Endothelial cell of umbilical vein (primary cell): ENCODE results near the gene TMEM252. TPM values are rescaled to one million over a fixed set of nuclear protein-coding genes. Genes with fewer than 3 reads are reported as not detected.

ENCODE experiments used
- BruUV-seq: library from RNA; stranded (reverse); fragments of 400-500 nt; replicated peaks from 2 replicates; lab custom pipeline; 2021; lab: Mats Ljungman, UMichigan
- CTCF ChIA-PET: fragments of 300-600, 350-600 bp; sonication (Branson Sonifier 250); formaldehyde crosslinking; loops from one replicate; lab custom pipeline; 2021; ENCODE audit warnings: antibody characterized with exemption, inconsistent platforms; lab: Charles Lee
- POLR2A ChIA-PET: fragments of 300-600, 350-600 bp; sonication (Branson Sonifier 250); formaldehyde crosslinking; loops from one replicate; lab custom pipeline; 2021; ENCODE audit warnings: antibody characterized with exemption, inconsistent platforms; lab: Charles Lee
- DNase-seq: peaks from one replicate; pipeline ENCODE4 v3.0.0-alpha.2; 2011; ENCODE audit warnings: low read depth, low spot score
- FAIRE-seq: peaks from 2 replicates; lab custom pipeline; 2011; peaks lifted over from hg19 to GRCh38; lab: Jason Lieb, UNC
- H2AFZ ChIP-seq: 2 replicates; pipeline ENCODE4 v1.6.0; 2012; ENCODE audit warnings: low read depth, low read length, control low read depth, inconsistent platforms
- H3K27ac ChIP-seq: 2 replicates; pipeline ENCODE4 v1.5.1; 2011; ENCODE audit warnings: low read depth, mild to moderate bottlenecking, control low read depth, low read length, moderate library complexity; ENCODE audit not compliant: insufficient read depth
- H3K27me3 ChIP-seq, 2 experiments: 2 replicates each; pipeline versions ENCODE4 v1.6.0 to v1.6.1; 2011; ENCODE audit warnings: low read length in 2 of 2, mixed read lengths in 1 of 2; ENCODE audit not compliant: control insufficient read depth in 2 of 2, insufficient read depth in 2 of 2
- H3K36me3 ChIP-seq, 2 experiments: 2 replicates in 1 of 2; 3 replicates in 1 of 2; pipeline ENCODE4 v1.5.1; 2011; ENCODE audit warnings: low read length in 2 of 2, mild to moderate bottlenecking in 1 of 2, moderate library complexity in 1 of 2; ENCODE audit not compliant: control insufficient read depth in 2 of 2, insufficient read depth in 2 of 2; ENCODE audit errors: extremely low read depth in 1 of 2
- H3K4me1 ChIP-seq: 3 replicates; pipeline ENCODE4 v1.5.1; 2011; ENCODE audit warnings: mild to moderate bottlenecking, low read length; ENCODE audit not compliant: control insufficient read depth, insufficient read depth; ENCODE audit errors: extremely low read depth
- H3K4me2 ChIP-seq: 2 replicates; pipeline ENCODE4 v1.6.1; 2011; ENCODE audit warnings: low read length, control low read depth, mixed read lengths; ENCODE audit not compliant: insufficient read depth
- H3K4me3 ChIP-seq, 3 experiments: fragments of 200-600 bp in 1 of 3; sonication (generic), shearing (Covaris generic) in 1 of 3; replicated peaks in 1 of 3; 2 replicates each; pipeline ENCODE4 v1.5.1; 2011 to 2016; ENCODE audit warnings: control low read depth in 3 of 3, low read length in 3 of 3, mild to moderate bottlenecking in 2 of 3, inconsistent platforms in 1 of 3, low read depth in 1 of 3, moderate library complexity in 1 of 3; ENCODE audit not compliant: insufficient read depth in 1 of 3
- H3K79me2 ChIP-seq: 2 replicates; pipeline ENCODE4 v1.6.0; 2012; ENCODE audit warnings: low read length, inconsistent platforms; ENCODE audit not compliant: control insufficient read depth, insufficient read depth
- H3K9ac ChIP-seq: replicated peaks from 2 replicates; pipeline ENCODE3; 2011; ENCODE audit warnings: low read length, control low read depth; ENCODE audit not compliant: insufficient read depth; ENCODE audit errors: extremely low read depth
- H3K9me1 ChIP-seq: replicated peaks from 3 replicates; pipeline ENCODE4 v1.6.0; 2011; ENCODE audit warnings: mild to moderate bottlenecking, low read length; ENCODE audit not compliant: control insufficient read depth, insufficient read depth; ENCODE audit errors: extremely low read depth
- H3K9me3 ChIP-seq: replicated peaks from 2 replicates; pipeline ENCODE4 v1.5.1; 2012; ENCODE audit warnings: low read length, inconsistent platforms; ENCODE audit not compliant: control insufficient read depth, insufficient read depth
- H4K20me1 ChIP-seq: replicated peaks from 2 replicates; pipeline ENCODE3; 2011; ENCODE audit warnings: mild to moderate bottlenecking, low read length; ENCODE audit not compliant: control insufficient read depth, insufficient read depth; ENCODE audit errors: extremely low read depth
- EZH2 ChIP-seq: IDR thresholded peaks from 2 replicates; pipeline ENCODE4 v1.6.1; 2012; ENCODE audit warnings: borderline replicate concordance, low read depth, mild to moderate bottlenecking, moderate library complexity, low read length, inconsistent platforms; ENCODE audit not compliant: severe bottlenecking
- FOS ChIP-seq: IDR thresholded peaks from 2 replicates; pipeline ENCODE4 v1.6.1; 2011; ENCODE audit warnings: mild to moderate bottlenecking, low read length, moderate library complexity, borderline replicate concordance; ENCODE audit not compliant: insufficient read depth
- GATA2 ChIP-seq: IDR thresholded peaks from 2 replicates; pipeline ENCODE4 v1.7.0; 2011; ENCODE audit warnings: low read depth, mild to moderate bottlenecking, moderate library complexity, mixed read lengths, low read length; ENCODE audit not compliant: insufficient read length, insufficient read depth
- JUN ChIP-seq: IDR thresholded peaks from 2 replicates; pipeline ENCODE4 v1.6.1; 2011; ENCODE audit warnings: borderline replicate concordance, low read depth; ENCODE audit not compliant: insufficient read length, insufficient read depth
- POLR2A ChIP-seq: IDR thresholded peaks from 2 replicates; pipeline ENCODE4 v1.6.1; 2012; ENCODE audit warnings: low read depth, mild to moderate bottlenecking, control low read depth, low read length
- POLR2AphosphoS5 ChIP-seq: IDR thresholded peaks from 2 replicates; pipeline ENCODE4 v1.6.1; 2012; ENCODE audit warnings: low read depth, mild to moderate bottlenecking, control low read depth, low read length, moderate library complexity; ENCODE audit not compliant: insufficient read depth
- dilution Hi-C: fragments of 300-500 bp; cut with MboI; formaldehyde crosslinking; loops from one replicate; pipeline ENCODE4 v1.15.0; 2019; ENCODE audit warnings: low sequenced_read_pairs; ENCODE audit not compliant: extremely low pct_ligation_motif_present
- intact Hi-C: fragments of 100-400 bp; cut with micrococcal nuclease; formaldehyde crosslinking; loops from one replicate; pipeline ENCODE4 v1.10.0; 2022
- polyA plus RNA-seq, 4 experiments: library from polyadenylated mRNA; depleted of rRNA in 3 of 4; stranded (reverse) in 3 of 4; unstranded in 1 of 4; fragments of >200 nt; gene quantifications; 2 replicates each; pipeline versions ENCODE4 v1.2.1 to v1.2.3, GENCODE V29; 2011 to 2012; ENCODE audit warnings: missing spikeins in 1 of 4
- total RNA-seq: library from RNA; stranded (reverse); gene quantifications from 2 replicates; pipeline ENCODE4 v1.2.3, GENCODE V29; 2021
- TF ChIP-seq, protein P1 (sequence below), 2 donors: IDR thresholded peaks; 1 replicate in 1 of 2; 2 replicates in 1 of 2; pipeline ENCODE4 v1.5.1; 2011; ENCODE audit warnings: low read length in 2 of 2, mild to moderate bottlenecking in 2 of 2, moderate library complexity in 2 of 2, control low read depth in 1 of 2, inconsistent platforms in 1 of 2, low read depth in 1 of 2; ENCODE audit not compliant: insufficient read depth in 1 of 2; ENCODE audit errors: extremely low read depth in 1 of 2

The TMEM252 gene
- total and polyA plus RNA-seq, 2 donors (not counting 3 experiments of a cell fraction or from before 2014, with no cell fraction given) = not detected

GRCh38 chr9:68530618-68531017, 10.1 kb downstream of the TMEM252 start:
- no peak for FAIRE-seq
- no peak for TF ChIP-seq EZH2
- no peak for TF ChIP-seq POLR2AphosphoS5
- no peak for TF ChIP-seq POLR2A
- TF ChIP-seq FOS = no peak
- TF ChIP-seq, protein P1, sequence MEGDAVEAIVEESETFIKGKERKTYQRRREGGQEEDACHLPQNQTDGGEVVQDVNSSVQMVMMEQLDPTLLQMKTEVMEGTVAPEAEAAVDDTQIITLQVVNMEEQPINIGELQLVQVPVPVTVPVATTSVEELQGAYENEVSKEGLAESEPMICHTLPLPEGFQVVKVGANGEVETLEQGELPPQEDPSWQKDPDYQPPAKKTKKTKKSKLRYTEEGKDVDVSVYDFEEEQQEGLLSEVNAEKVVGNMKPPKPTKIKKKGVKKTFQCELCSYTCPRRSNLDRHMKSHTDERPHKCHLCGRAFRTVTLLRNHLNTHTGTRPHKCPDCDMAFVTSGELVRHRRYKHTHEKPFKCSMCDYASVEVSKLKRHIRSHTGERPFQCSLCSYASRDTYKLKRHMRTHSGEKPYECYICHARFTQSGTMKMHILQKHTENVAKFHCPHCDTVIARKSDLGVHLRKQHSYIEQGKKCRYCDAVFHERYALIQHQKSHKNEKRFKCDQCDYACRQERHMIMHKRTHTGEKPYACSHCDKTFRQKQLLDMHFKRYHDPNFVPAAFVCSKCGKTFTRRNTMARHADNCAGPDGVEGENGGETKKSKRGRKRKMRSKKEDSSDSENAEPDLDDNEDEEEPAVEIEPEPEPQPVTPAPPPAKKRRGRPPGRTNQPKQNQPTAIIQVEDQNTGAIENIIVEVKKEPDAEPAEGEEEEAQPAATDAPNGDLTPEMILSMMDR (IDR thresholded peaks at IDR 0.05; ENCODE audit: extremely low read depth in 1 of 2, insufficient read depth in 1 of 2, low read depth in 1 of 2, low read length in 2 of 2) = no peak
- TF ChIP-seq GATA2 = no peak
- no peak for TF ChIP-seq JUN
- no peaks in the 10 kb centered on the region for H3K27me3 ChIP-seq
- H3K4me2 ChIP-seq = no peak overlapping the region
- DNase-seq = no peak
- no peaks in the 10 kb centered on the region for H3K9me1 ChIP-seq
- H3K36me3 ChIP-seq = no peaks in the 10 kb centered on the region
- H2AFZ ChIP-seq = no peak overlapping the region
- H4K20me1 ChIP-seq = no peaks in the 10 kb centered on the region
- H3K79me2 ChIP-seq = no peaks in the 10 kb centered on the region
- ChIA-PET POLR2A (no interaction called here), CTCF (no interaction called here)
- no TSS peak for BruUV-seq
- H3K9ac ChIP-seq = no peak overlapping the region
- H3K4me1 ChIP-seq = no peaks in the 10 kb centered on the region
- no peak overlapping the region for H3K4me3 ChIP-seq
- dilution Hi-C loops = no loop called here
- intact Hi-C loops = no loop called here
- no peak overlapping the region for H3K27ac ChIP-seq
- H3K9me3 ChIP-seq = no peaks in the 10 kb centered on the region
